Renal cortical epithelial cell (primary cell): ENCODE results near the gene MOV10L1. TPM values are rescaled to one million over a fixed set of nuclear protein-coding genes. Genes with fewer than 3 reads are reported as not detected.
"Not testable (repeated sequence)": the region's sequence is repeated elsewhere in the genome, so short reads cannot be mapped to it uniquely, and the experiment has no call there.

Experiments
- DNase-seq: peaks from one replicate; pipeline ENCODE4 v3.0.0-alpha.2; 2011; ENCODE audit warnings: low read depth
- total RNA-seq: library from RNA; depleted of rRNA; stranded (reverse); fragments of >200 nt; gene quantifications from 2 replicates; pipeline ENCODE4 v1.2.3, GENCODE V29; 2014

MOV10L1 gene
- total RNA-seq, 1 donor from 2014 or later, result not detected

- no peak for DNase-seq
Measured at GRCh38 chr22:50078246-50078645, 11.6 kb upstream of the MOV10L1 start.

DNA sequence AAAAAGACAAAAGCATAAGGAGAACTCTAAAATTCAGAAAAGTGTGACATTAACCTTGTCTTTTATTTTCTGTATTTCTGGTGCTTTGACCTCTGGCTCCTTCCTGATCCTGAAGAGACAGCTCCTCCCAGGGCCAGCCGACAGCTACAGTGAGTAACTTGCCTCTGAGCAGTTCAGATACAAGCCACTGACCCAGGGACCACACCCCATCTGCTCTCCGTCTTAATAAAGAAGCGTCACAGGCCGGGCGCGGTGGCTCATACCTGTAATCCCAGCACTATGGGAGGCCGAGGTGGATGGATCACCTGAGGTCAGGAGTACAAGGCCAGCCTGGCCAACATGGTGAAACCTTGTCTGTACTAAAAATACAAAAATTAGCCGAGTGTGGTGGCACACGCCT is 11.0 kb upstream of the MOV10L1 start:
- DNase-seq, result no peak

GRCh38 chr22:50080077-50080465 is 9.7 kb upstream of the MOV10L1 start:
- DNase-seq, result no peak

DNA sequence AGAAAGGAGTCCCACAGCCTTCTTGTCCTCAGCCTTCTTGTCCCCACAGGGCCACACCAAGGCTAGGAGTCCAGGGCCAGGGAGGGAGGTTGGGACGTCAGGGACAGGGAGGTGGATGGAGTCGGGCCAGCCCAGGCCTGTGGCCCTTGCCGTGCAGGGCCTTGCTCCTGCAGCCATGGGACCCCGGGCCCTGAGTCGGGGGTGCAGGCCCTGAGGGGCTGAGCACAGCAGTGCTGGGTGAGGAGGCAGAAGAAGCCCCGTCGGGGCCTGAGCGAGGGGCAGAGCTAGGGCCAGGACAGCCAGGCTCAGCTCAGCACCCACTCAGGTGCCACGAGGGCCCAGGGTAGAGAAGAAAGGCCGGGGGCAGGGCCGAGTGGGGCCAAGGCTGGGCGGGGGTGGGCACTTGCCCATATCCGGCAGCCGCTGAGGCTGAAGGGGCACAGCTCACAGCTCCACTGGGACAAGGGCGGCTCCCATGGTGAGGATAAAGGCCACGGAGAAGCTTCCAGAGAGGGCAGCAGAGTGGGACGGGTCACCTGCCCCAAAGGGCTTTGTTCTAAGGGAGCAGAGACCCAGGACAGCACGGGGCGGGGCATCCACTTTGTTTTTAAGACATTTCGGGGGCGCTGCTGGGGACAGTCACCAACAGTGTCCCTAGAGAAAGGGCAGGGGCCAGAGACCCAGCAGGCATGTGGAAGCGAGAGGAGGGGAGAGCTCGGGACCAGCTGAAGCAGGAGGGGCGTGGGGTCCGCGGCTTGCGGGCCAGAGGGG is 8.2 kb upstream of the MOV10L1 start:
- DNase-seq, result no peak

GRCh38 chr22:50082197-50082715 is 7.5 kb upstream of the MOV10L1 start:
- no peak for DNase-seq

- DNase-seq, result no peak
Measured at GRCh38 chr22:50082961-50083461, 6.8 kb upstream of the MOV10L1 start.

DNA sequence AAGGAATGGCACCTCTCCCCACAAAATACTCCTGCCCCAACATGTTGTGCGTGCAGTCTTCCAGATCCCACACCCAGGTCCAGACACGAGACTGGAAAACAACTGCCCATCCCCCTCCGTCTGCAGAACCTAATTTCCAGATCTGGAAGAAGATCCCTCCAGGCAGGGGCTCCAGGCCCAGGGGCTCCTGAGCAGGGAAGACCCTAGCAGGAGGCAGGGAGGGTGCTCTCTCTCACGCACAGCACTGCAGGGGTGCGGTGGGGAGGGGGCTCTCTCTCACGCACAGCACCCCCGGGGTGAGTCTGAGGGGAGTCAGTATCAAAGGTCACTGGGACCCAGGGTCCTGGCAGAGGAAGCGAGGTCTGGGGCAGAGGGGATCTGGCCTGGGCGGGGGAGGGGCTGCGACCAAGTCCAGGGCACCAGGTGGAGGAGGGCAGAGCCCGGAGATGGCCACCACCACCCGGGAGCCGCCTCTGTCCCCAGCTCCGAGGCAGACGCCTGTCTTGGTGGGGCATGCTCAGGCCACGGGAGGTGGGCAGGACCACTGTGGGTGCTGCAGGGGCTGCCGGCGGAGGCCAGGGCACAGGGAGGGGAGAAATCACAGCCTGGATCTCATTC is 6.2 kb upstream of the MOV10L1 start:
- DNase-seq, result no peak

DNA sequence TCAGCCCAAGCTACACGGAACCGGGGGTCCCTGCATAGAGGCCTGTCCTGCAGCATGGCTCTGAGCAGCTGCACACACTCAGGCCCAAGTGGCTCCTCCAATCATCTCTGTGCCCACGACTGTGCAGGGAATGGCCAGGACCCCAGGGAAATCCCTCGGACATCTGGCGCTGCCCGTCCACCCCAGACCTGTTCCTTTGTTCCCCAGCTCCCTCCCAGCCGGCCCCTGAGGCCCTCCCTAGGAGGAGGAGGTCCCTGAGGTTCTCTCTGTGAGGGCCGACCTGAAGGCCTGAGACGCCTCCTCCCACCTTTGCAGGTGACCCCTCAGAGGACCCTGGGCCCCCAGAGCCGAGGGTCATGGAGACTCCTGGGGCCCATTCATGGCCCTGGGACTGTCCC is 5.7 kb upstream of the MOV10L1 start:
- no peak for DNase-seq

- DNase-seq, result no peak
Measured at GRCh38 chr22:50084614-50085021, 5.2 kb upstream of the MOV10L1 start.

GRCh38 chr22:50085211-50085972 is 4.4 kb upstream of the MOV10L1 start, which contains the start of gene MLC1:
MLC1 (minus strand) TSS chr22:50085426; CDS start chr22:50084902, 524 bp downstream.
- DNase-seq, result no peak

DNA sequence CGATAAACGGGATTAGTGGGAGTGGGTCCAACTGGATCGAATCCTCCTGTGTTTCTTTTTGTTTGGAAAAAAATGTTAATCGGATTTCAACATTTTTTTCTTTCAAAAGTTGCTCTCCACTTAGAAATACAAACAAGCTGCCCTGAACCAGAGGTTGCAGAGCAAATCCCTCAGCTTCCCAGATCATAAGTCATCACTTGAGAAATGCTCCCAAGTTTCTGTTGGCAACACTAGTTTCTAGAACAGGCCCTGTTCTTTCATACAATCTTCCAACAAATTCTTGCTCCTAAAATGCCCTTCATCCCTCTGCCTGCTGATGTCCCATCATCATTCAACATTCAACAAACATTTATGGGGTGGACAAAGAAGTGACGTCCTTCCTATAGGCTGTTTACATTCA is 3.3 kb upstream of the MOV10L1 start:
- no peak for DNase-seq

DNA sequence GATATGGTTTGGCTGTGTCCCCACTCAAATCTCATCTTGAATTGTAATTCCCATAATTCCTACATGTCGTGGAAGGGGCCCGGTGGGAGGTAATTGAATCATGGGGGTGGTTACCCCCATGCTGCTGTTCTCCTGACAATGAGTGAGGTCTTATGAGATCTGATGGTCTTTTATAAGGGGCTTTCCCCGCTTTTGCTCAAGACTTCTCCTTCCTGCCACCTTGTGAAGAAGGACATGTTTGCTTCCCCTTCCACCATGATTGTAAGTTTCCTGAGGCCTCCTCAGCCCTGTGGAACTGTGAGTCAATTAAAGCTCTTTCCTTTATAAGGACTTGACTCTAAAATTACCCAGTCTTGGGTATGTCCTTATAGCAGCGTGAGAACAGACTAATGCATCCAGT is 2.8 kb upstream of the MOV10L1 start:
- not testable (repeated sequence) for DNase-seq

DNA sequence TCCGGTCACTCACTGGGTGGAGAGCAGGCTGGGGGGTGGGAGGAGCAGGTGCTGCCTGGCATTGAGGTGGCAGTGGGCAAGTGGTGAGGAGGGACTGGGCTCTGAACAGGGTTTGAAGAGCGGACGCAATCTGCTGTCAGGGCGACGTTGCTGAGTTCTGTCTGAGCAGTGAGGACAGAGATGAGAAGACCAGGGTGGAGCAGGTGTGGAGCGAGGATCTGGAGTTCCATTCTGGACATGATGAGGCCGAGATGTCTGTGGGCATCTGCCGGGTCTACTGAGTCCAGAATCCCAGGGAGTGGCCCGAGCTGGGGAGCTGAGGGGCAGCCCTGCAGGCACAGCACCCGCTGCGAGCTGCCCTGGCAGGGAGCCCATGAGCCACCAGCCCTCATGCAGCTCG is 2.2 kb upstream of the MOV10L1 start:
- DNase-seq, result no peak

DNA sequence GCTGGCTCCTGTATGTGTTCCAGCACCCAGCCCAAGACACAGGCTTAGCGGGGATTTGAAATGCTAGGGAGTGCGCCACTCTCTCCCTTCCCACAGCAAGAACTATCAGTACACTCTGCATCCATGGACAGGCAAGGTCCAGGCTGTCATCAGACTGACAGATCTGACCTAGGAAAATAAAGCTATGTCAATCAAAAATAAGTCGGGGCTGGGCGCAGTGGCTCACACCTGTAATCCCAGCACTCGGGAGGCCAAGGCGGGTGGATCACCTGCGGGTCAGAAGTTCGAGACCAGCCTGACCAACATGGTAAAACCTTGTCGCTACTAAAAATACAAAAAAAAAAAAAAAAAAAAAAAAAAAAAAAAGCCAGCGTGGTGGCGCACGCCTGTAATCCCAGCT is 1.7 kb upstream of the MOV10L1 start:
- no peak for DNase-seq

DNA sequence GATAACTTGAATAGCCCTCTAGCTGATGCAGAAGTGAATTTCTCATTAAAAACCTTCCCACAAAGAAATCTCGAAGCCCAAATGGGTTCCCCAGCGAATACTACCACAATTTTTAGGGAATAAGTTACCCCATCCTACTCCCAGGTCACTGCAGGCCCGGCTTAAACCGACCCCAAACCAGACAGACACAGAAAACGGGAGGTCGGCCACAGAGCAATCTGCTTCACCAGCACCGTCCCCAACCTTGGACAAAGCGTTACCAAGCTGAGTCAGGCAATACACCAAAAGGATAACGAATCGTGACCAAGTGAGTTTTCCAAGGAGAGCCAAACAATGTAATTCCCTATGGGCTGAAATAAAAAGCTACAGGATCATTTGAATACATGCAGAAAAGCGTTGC is 575 bp upstream of the MOV10L1 start:
- no peak for DNase-seq

DNA sequence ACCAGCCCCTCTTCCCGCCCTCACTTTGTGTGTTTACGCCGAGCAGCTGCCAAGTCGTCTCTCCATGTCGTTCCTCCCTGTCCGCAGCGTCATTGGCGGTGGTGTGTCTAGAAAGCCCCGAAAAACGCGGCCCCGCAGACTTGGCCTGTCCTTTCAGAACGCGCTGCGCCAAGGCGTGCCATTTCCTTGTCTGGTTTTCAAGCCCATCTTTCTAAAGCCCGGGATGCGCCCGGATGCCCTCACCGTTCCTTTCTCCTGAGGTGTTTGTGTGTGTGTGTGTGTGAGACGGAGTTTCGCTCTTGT is 557 bp downstream of the MOV10L1 start:
- no peak for DNase-seq

DNA sequence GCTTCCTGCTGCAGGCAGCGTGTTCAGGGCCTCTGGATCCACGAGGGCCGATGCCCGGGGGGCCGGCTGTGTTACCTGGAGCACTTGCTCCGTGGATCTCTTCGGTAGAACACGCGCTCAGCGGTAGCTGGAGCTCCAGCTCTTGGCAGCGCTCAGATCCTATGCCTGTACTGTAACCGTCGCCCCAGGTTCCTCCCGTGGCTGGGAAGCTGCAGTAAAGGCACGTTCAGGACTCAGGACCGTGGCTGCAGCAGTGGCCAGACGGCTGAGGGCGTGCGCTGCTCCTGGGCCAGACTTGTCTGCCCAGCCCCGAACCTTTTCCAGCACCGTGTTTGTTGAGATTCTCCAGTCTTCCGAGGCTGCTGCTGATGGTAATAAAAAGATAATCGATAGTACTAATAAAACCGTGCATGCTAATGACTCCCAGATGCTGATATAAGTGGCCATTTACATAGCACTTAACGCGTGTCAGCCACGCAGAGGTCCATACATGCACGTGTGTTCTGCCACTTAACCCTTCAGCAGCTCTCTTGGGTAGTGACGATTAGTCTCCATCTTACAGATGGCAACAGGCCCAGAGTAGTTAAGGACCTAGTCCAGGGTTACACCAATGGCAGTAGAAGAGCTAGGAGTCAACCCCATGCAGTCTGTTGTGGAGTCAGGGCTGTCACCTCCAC is 1.4 kb downstream of the MOV10L1 start:
- no peak for DNase-seq

DNA sequence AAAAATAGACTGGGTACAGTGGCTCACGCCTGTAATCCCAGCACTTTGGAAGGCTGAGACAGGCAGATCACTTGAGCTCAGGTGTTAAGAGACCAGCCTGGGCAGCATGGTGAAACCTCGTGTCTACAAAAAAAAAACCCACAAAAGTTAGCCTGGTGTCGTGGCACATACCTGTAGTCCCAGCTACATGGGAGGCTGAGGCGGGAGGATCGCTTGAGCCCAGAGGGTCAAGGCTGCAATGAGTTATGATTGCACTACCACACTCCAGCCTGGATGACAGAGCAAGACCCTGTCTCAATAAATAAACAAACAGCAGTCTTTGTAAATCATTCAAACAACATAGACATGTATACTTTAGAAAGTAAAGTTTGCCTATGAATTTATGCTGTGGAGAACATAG is 2.5 kb downstream of the MOV10L1 start:
- no peak for DNase-seq

- DNase-seq, result no peak
Measured at GRCh38 chr22:50098052-50098451, 8.2 kb downstream of the MOV10L1 start.

DNA sequence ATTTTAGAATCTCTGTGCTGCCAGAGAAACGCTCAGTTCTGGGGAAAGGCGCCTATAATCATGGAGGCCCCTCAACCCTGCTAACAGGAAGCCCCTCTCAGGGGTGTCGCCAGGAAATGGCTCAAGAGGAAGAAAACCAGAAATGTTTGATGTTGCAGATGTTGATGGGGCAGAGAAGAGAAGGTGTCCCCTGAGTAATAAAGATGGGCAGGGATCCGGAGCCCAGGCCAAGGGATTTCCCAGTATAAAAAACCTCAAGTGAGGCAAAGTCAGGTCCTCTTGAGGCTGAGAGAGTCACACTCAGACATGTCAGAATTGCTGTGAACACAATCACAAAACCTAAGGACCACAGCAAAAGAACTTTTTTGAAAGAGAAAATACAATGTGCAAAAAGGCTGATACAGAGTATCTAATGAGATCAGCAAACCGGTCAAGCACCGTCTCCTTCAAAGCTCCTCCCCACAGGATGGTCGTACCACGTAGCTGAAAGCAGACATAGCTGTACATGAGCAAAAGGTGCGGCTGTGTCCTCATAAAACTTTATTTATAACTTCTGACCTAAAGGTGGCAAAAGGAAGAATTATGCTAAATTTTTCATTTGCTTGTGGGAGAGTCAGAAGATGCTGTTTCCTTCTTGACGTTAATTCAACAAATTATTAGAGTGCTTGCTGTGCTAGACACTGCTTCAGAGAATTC is 12.2 kb downstream of the MOV10L1 start:
- no peak for DNase-seq

GRCh38 chr22:50102946-50103345 is 13.1 kb downstream of the MOV10L1 start:
- DNase-seq, result no peak
